GM12878 (cell line): ENCODE data around the gene PLK5. TPM values are rescaled to one million over a fixed set of nuclear protein-coding genes. Genes with fewer than 3 reads are reported as not detected.

ENCODE experiments used
- ATAC-seq: fragments of 200-7000 bp; cut with Tn5 transposase; 3 replicates; pipeline ENCODE4 v1.9.1; 2020; ENCODE audit warnings: mild to moderate bottlenecking, moderate library complexity
- BruUV-seq: library from RNA; stranded (reverse); fragments of 400-500 nt; replicated peaks from 2 replicates; lab custom pipeline; 2021; lab: Mats Ljungman, UMichigan
- CTCF ChIA-PET: fragments of 300-600 bp; sonication (Branson Sonifier 250); formaldehyde crosslinking; extraction: SDS; loops from one replicate; lab custom pipeline; 2021; ENCODE audit warnings: inconsistent platforms; lab: Yijun Ruan, JAX
- POLR2A ChIA-PET: fragments of 350-600 bp; formaldehyde crosslinking; extraction: SDS; loops from one replicate; lab custom pipeline; 2021; ENCODE audit warnings: inconsistent platforms; lab: Charles Lee
- RAD21 ChIA-PET: fragments of 300-600 bp; sonication (Branson Sonifier 250); formaldehyde crosslinking; loops from one replicate; lab custom pipeline; 2023; ENCODE audit warnings: antibody characterized with exemption; ENCODE audit not compliant: unreplicated experiment; lab: Charles Lee
- SMC1A ChIA-PET: fragments of 300-600 bp; sonication (Branson Sonifier 250); formaldehyde crosslinking; loops from one replicate; lab custom pipeline; 2023; ENCODE audit not compliant: unreplicated experiment, uncharacterized antibody; lab: Charles Lee
- DNase-seq: peaks from one replicate; pipeline ENCODE4 v3.0.0-alpha.2; 2011; ENCODE audit warnings: low read depth, low spot score
- FAIRE-seq: peaks from 3 replicates; lab custom pipeline; 2011; peaks lifted over from hg19 to GRCh38; lab: Jason Lieb, UNC
- H2AFZ ChIP-seq: 2 replicates; pipeline ENCODE4 v1.6.0; 2011; ENCODE audit warnings: low read depth, low read length, control low read depth; ENCODE audit not compliant: control insufficient read depth
- H3K27ac ChIP-seq: 2 replicates; pipeline ENCODE4 v1.5.1; 2011; ENCODE audit warnings: control low read depth; ENCODE audit not compliant: control insufficient read depth, insufficient read depth
- H3K27me3 ChIP-seq, 2 experiments: replicated peaks in 1 of 2; 2 replicates each; pipeline versions ENCODE4 v1.6.0 to v1.6.1; 2011; ENCODE audit warnings: low read length in 1 of 2; ENCODE audit not compliant: control insufficient read depth in 2 of 2, insufficient read depth in 2 of 2
- H3K36me3 ChIP-seq, 2 experiments: 2 replicates each; pipeline ENCODE4 v1.5.1; 2011; ENCODE audit warnings: low read length in 1 of 2; ENCODE audit not compliant: control insufficient read depth in 2 of 2, insufficient read depth in 2 of 2
- H3K4me1 ChIP-seq: 2 replicates; pipeline ENCODE4 v1.6.1; 2011; ENCODE audit warnings: mild to moderate bottlenecking, low read length, moderate library complexity, mixed read lengths; ENCODE audit not compliant: control insufficient read depth, insufficient read depth
- H3K4me2 ChIP-seq: 2 replicates; pipeline ENCODE4 v1.6.0; 2011; ENCODE audit warnings: control low read depth; ENCODE audit not compliant: control insufficient read depth, insufficient read depth
- H3K4me3 ChIP-seq: fragments of 200-600 bp; sonication (generic); 2 replicates; pipeline ENCODE4 v1.5.1; 2016
- H3K79me2 ChIP-seq: 2 replicates; pipeline ENCODE4 v1.6.0; 2011; ENCODE audit warnings: low read length; ENCODE audit not compliant: control insufficient read depth, insufficient read depth
- H3K9ac ChIP-seq: 2 replicates; pipeline ENCODE4 v1.8.0; 2011; ENCODE audit warnings: low read length, control low read depth, mixed read lengths; ENCODE audit not compliant: control insufficient read depth, insufficient read depth
- H3K9me3 ChIP-seq: replicated peaks from 3 replicates; pipeline ENCODE4 v1.5.1; 2011; ENCODE audit warnings: mild to moderate bottlenecking, low read length; ENCODE audit not compliant: control insufficient read depth, insufficient read depth
- H4K20me1 ChIP-seq: 2 replicates; pipeline ENCODE4 v1.6.0; 2011; ENCODE audit not compliant: control insufficient read depth, insufficient read depth
- BHLHE40 ChIP-seq, 2 experiments: fragments of 450-650 bp in 1 of 2; IDR thresholded peaks; 2 replicates each; pipeline ENCODE4 v1.6.1; 2011 to 2017; ENCODE audit warnings: low read depth in 2 of 2, borderline replicate concordance in 1 of 2, improper control_type of control experiment in 1 of 2, low read length in 1 of 2, mild to moderate bottlenecking in 1 of 2
- CHD1 ChIP-seq: IDR thresholded peaks from 2 replicates; pipeline ENCODE4 v1.6.1; 2012; ENCODE audit warnings: low read depth, low read length, improper control_type of control experiment
- ELK1 ChIP-seq: IDR thresholded peaks from 2 replicates; pipeline ENCODE4 v1.6.1; 2012; ENCODE audit warnings: low read depth, low read length, improper control_type of control experiment
- GATAD2B ChIP-seq: fragments of 450-650 bp; conservative IDR thresholded peaks from 2 replicates; pipeline ENCODE4 v1.6.1; 2017; ENCODE audit warnings: low read depth, mild to moderate bottlenecking, moderate library complexity
- KLF5 ChIP-seq: fragments of 450-650 bp; IDR thresholded peaks from 2 replicates; pipeline ENCODE4 v1.6.1; 2014; ENCODE audit warnings: mild to moderate bottlenecking; ENCODE audit not compliant: partially characterized antibody
- MAX ChIP-seq: IDR thresholded peaks from 2 replicates; pipeline ENCODE4 v1.6.1; 2012; ENCODE audit warnings: low read depth, low read length, improper control_type of control experiment
- MEF2B ChIP-seq: fragments of 450-650 bp; IDR thresholded peaks from 2 replicates; pipeline ENCODE4 v1.6.1; 2018; ENCODE audit warnings: mild to moderate bottlenecking, moderate library complexity; ENCODE audit not compliant: partially characterized antibody, poor library complexity, severe bottlenecking
- USF2 ChIP-seq: IDR thresholded peaks from 2 replicates; pipeline ENCODE4 v1.6.1; 2011; ENCODE audit warnings: low read depth, low read length, improper control_type of control experiment, borderline replicate concordance
- ZNF207 ChIP-seq: fragments of 450-650 bp; IDR thresholded peaks from 2 replicates; pipeline ENCODE4 v1.6.1; 2014; ENCODE audit warnings: antibody characterized with exemption, mild to moderate bottlenecking, borderline replicate concordance
- WGBS: methylation state at CpG from one replicate; pipeline ENCODE4 v1.1.6; 2016; ENCODE audit warnings: low lambda C conversion rate; ENCODE audit not compliant: insufficient replicate concordance, insufficient coverage; ENCODE audit errors: missing lambda C conversion rate; 5-methylcytosine and 5-hydroxymethylcytosine counted together
- in situ Hi-C: fragments of 300-500 bp; cut with MboI; formaldehyde crosslinking; loops from 9 replicates; pipeline ENCODE4 v1.14.3; 2018; ENCODE audit warnings: mixed read lengths
- intact Hi-C: fragments of 100-400 bp; cut with micrococcal nuclease; formaldehyde crosslinking; loops from one replicate; pipeline ENCODE4 v1.14.2; 2022; ENCODE audit not compliant: unreplicated experiment
- polyA plus RNA-seq, 11 experiments: library from polyadenylated mRNA; depleted of rRNA in 4 of 11; unstranded in 6 of 11; stranded (reverse) in 5 of 11; fragments of >200 nt; fragmentation: Nextera tagmentation in 4 of 11; fragmentation: Illumina TruSeq in 1 of 11; extraction: Ambion mirVana in 4 of 11; extraction: Trizol in 1 of 11; gene quantifications; 1 replicate in 1 of 11; 2 replicates in 10 of 11; pipeline versions ENCODE4 v1.2.1 to v1.2.3, GENCODE V29; 2011 to 2016; ENCODE audit warnings: inconsistent platforms in 2 of 11, missing spikeins in 2 of 11, low read depth in 1 of 11
- total RNA-seq, 4 experiments: library from RNA; depleted of rRNA in 3 of 4; stranded (reverse); fragments of >200 nt in 3 of 4; fragmentation: Illumina TruSeq in 1 of 4; extraction: Trizol in 1 of 4; gene quantifications; 2 replicates each; pipeline versions ENCODE4 v1.2.1 to v1.2.3, GENCODE V29; 2013 to 2021
- TF ChIP-seq, protein P1 (sequence below): fragments of 450-650 bp; formaldehyde crosslinking; IDR thresholded peaks from 2 replicates; pipeline ENCODE4 v1.5.0; 2022; ENCODE audit warnings: mild to moderate bottlenecking, missing genetic modification characterization
- TF ChIP-seq, protein P2 (sequence below): fragments of 450-650 bp; IDR thresholded peaks from 2 replicates; pipeline ENCODE4 v1.6.1; 2016; ENCODE audit warnings: mild to moderate bottlenecking
- TF ChIP-seq, protein P3 (sequence below): fragments of 450-650 bp; IDR thresholded peaks from 2 replicates; pipeline ENCODE4 v1.6.1; 2017; ENCODE audit warnings: borderline replicate concordance

PLK5 gene
- total and polyA plus RNA-seq, 10 of the 15 experiments (the other 5 are each of a cell fraction or from before 2014, with no cell fraction given) = 0.13 TPM; not detected in 9

GRCh38 chr19:1486720-1487575 lies 36.9 kb upstream of the PLK5 start:
- POLR2A ChIA-PET = no interaction called here
- RAD21 ChIA-PET = no interaction called here
- Histone ChIP-seq H4K20me1 (no peaks in the 10 kb centered on the region), H3K27ac (no peak overlapping the region), H3K4me1 (no peaks in the 10 kb centered on the region; the same call in 1 of the 2 replicates), H3K4me2 (no peak overlapping the region), H3K27me3 (no peaks in the 10 kb centered on the region; a peak in 1 of 4 replicates), H2AFZ (no peak overlapping the region), H3K9ac (no peak overlapping the region), H3K9me3 (no peaks in the 10 kb centered on the region), H3K36me3 (no peaks in the 10 kb centered on the region), H3K79me2 (no peaks in the 10 kb centered on the region), H3K4me3 (no peak overlapping the region)
- WGBS = 84% methylated on average over 49 of the region's 56 CpGs
- DNase-seq = no peak
- no TSS peak for BruUV-seq
- intact Hi-C loops = no loop called here
- in situ Hi-C loops = no loop called here
- CTCF ChIA-PET = no interaction called here
- FAIRE-seq = no peak
- ATAC-seq = no peak
- SMC1A ChIA-PET = no interaction called here
- TF ChIP-seq ELK1 (no peak), BHLHE40 (IDR thresholded peaks at IDR 0.05; ENCODE audit: borderline replicate concordance in 1 of 2, low read depth in 2 of 2, low read length in 1 of 2) (no peak), MEF2B (no peak), ZNF207 (no peak), MAX (no peak), CHD1 (no peak), KLF5 (no peak), USF2 (no peak), GATAD2B (no peak)
- TF ChIP-seq, protein P1, sequence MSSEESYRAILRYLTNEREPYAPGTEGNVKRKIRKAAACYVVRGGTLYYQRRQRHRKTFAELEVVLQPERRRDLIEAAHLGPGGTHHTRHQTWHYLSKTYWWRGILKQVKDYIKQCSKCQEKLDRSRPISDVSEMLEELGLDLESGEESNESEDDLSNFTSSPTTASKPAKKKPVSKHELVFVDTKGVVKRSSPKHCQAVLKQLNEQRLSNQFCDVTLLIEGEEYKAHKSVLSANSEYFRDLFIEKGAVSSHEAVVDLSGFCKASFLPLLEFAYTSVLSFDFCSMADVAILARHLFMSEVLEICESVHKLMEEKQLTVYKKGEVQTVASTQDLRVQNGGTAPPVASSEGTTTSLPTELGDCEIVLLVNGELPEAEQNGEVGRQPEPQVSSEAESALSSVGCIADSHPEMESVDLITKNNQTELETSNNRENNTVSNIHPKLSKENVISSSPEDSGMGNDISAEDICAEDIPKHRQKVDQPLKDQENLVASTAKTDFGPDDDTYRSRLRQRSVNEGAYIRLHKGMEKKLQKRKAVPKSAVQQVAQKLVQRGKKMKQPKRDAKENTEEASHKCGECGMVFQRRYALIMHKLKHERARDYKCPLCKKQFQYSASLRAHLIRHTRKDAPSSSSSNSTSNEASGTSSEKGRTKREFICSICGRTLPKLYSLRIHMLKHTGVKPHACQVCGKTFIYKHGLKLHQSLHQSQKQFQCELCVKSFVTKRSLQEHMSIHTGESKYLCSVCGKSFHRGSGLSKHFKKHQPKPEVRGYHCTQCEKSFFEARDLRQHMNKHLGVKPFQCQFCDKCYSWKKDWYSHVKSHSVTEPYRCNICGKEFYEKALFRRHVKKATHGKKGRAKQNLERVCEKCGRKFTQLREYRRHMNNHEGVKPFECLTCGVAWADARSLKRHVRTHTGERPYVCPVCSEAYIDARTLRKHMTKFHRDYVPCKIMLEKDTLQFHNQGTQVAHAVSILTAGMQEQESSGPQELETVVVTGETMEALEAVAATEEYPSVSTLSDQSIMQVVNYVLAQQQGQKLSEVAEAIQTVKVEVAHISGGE (CRISPR knock-in tag) = no peak
- TF ChIP-seq, protein P2, sequence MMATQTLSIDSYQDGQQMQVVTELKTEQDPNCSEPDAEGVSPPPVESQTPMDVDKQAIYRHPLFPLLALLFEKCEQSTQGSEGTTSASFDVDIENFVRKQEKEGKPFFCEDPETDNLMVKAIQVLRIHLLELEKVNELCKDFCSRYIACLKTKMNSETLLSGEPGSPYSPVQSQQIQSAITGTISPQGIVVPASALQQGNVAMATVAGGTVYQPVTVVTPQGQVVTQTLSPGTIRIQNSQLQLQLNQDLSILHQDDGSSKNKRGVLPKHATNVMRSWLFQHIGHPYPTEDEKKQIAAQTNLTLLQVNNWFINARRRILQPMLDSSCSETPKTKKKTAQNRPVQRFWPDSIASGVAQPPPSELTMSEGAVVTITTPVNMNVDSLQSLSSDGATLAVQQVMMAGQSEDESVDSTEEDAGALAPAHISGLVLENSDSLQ = no peak
- TF ChIP-seq, protein P3, sequence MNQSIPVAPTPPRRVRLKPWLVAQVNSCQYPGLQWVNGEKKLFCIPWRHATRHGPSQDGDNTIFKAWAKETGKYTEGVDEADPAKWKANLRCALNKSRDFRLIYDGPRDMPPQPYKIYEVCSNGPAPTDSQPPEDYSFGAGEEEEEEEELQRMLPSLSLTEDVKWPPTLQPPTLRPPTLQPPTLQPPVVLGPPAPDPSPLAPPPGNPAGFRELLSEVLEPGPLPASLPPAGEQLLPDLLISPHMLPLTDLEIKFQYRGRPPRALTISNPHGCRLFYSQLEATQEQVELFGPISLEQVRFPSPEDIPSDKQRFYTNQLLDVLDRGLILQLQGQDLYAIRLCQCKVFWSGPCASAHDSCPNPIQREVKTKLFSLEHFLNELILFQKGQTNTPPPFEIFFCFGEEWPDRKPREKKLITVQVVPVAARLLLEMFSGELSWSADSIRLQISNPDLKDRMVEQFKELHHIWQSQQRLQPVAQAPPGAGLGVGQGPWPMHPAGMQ = no peak
